IPS DF 6.9 (cell line): ENCODE data around the gene SLC8A2.
A peak's percentile ranks its signal among the peaks of the same experiment; 100 is the strongest.

ENCODE experiments used
- DNase-seq: peaks from one replicate; pipeline ENCODE4 v3.0.0-alpha.2; 2013; ENCODE audit warnings: low read depth, low spot score
- H3K27ac ChIP-seq: one replicate; pipeline ENCODE4 v1.5.1; 2013; ENCODE audit warnings: low read length, control low read depth
- H3K27me3 ChIP-seq: 2 replicates; pipeline ENCODE4 v1.6.1; 2013; ENCODE audit warnings: mild to moderate bottlenecking, low read length; ENCODE audit not compliant: control insufficient read depth, insufficient read depth
- H3K36me3 ChIP-seq: 2 replicates; pipeline ENCODE4 v1.6.1; 2013; ENCODE audit warnings: low read length; ENCODE audit not compliant: control insufficient read depth, insufficient read depth
- H3K4me1 ChIP-seq: 2 replicates; pipeline ENCODE4 v1.6.1; 2013; ENCODE audit warnings: low read length; ENCODE audit not compliant: control insufficient read depth, insufficient read depth
- H3K4me3 ChIP-seq: 2 replicates; pipeline ENCODE4 v1.5.1; 2013; ENCODE audit warnings: mild to moderate bottlenecking, low read length
- H3K9me3 ChIP-seq: 2 replicates; pipeline ENCODE4 v1.6.1; 2013; ENCODE audit warnings: low read length, inconsistent platforms; ENCODE audit not compliant: control insufficient read depth, insufficient read depth
- WGBS: extraction: QIAGEN DNeasy Blood & Tissue Kit; methylation state at CpG from one replicate; pipeline ENCODE4 v1.1.7; 2013; ENCODE audit warnings: mixed read lengths, missing lambda C conversion rate; ENCODE audit not compliant: insufficient read length, insufficient coverage; 5-methylcytosine and 5-hydroxymethylcytosine counted together

The SLC8A2 gene

DNA sequence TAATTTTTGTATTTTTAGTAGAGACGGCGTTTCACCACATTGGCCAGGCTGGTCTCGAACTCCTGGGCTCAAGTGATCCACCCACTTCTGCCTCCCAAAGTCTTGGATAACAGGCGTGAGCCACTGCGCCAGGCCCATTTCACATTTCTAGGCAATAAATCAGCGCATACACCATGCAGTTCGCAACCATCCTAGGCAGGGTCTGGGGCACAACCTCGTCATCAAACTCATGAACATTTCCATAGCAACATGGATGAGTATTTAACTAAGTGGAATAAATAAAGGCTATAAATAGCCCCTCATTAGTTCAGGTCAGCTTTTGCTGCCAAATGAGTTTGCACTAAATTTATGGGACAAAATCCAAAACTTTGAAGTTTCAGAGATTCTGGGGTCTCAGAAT lies 60.6 kb downstream of the SLC8A2 start:
- no peaks in the 10 kb centered on the region for H3K9me3 ChIP-seq
- no CpG with 5 or more reads among the region's 8 CpGs for WGBS
- H3K4me3 ChIP-seq, result no peak overlapping the region
- H3K27ac ChIP-seq, result no peak overlapping the region
- no peak for DNase-seq
- H3K4me1 ChIP-seq, result no peaks in the 10 kb centered on the region
- peaks cover 8% of the 10 kb centered on the region for H3K36me3 ChIP-seq
- peaks cover under 1% of the 10 kb centered on the region; the same call in 1 of the 2 replicates for H3K27me3 ChIP-seq

DNA sequence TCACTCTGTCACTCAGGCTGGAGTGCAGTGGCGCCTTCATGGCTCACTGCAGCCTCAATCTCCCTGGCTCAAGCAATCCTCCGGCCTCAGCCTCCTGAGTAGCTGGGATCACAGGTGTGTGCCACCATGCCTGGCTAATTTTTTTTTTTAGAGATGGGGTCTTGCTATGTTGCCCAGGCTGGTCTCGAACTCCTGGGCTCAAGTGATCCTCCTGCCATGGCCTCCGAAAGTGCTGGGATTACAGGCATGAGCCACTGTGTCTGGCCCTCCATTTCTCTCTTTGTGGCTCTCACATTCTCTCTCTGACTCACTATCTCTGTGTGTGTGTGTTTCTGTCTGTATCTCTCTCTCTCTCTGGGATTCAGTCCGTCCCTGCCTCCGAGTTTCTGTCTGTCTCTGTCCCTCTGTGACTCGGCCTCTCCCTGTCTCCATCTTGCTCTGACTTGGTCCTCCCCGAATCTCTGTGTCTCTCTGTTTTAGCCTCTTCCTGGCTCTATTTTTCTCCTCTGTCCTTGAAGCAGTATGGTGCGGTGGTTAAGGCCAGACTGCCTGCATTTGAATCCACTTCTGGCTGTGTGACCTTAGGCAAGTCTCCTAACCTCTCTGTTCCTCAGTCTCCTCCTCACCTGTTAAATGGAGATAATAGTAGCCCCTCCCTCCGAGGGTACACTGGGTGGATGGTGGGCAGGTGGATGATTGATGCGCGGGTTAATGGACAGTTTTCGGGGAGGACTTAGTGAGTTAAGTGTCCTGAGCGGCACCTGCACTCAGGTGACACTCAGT lies 63.3 kb downstream of the SLC8A2 start:
- Histone ChIP-seq H3K27me3 (no peaks in the 10 kb centered on the region), H3K27ac (no peak overlapping the region), H3K4me1 (no peaks in the 10 kb centered on the region), H3K4me3 (no peak overlapping the region), H3K9me3 (no peaks in the 10 kb centered on the region), H3K36me3 (no peaks in the 10 kb centered on the region)
- DNase-seq, result no peak
- WGBS, result no CpG with 5 or more reads among the region's 14 CpGs

DNA sequence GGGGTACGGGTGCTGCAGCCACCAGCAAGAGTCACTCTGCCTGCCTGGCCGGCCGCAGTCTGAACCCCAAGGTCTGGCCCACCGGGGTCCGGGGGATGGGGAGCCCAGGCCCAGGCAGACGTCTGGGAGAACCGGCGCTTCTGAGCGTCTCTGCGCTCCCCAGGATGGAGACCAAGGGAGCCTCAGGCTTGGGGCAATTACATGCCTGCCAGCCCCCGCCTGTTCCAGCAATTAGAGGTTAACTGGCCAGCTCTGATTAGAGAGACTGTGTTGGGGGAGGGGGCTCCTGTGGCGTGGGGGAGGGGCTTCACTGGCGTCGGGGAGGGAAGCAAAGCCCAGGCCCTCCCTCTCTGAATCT lies 64.3 kb downstream of the SLC8A2 start:
- no peak for DNase-seq
- WGBS, result no CpG with 5 or more reads among the region's 14 CpGs
- Histone ChIP-seq H3K9me3 (no peaks in the 10 kb centered on the region), H3K27me3 (no peaks in the 10 kb centered on the region), H3K27ac (no peak overlapping the region), H3K4me1 (no peaks in the 10 kb centered on the region), H3K36me3 (no peaks in the 10 kb centered on the region), H3K4me3 (peak overlapping the region; percentile 10; the same call in 1 of the 2 replicates)

DNA sequence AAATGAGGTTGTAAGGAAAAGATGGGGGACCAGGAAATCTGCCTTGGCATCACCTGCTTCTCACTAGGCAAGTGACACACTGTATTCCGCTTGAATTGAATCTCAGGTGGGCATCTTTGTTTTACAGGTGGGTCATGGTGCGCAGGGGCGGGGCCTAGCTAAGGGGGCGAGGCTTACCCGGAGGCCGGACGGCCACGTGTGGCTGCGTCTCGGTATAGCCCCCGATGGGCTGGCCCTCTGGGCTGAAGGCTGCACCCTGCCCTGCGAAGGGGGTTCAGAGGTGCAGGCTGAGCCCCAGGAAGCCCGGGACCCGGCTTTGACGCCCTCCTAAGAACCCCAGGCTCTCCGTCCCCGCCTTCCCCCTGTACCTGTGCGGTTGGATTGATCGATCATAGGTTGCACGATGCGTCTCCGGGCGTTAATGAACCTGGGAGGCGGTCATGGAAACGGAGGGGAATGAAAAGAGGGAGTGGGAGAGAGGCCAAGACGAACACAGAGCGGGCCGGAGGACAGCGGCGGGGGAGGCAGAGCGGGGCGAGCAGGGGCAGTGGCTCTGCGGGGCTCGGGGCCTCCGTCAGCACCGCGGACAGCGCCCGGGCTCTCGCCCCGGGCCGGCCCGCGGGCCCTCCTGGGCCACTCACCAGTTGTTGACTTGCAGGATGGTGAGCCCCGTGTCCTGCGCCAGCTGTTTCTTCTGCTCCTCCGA lies 64.8 kb downstream of the SLC8A2 start:
- Histone ChIP-seq H3K4me1 (no peaks in the 10 kb centered on the region), H3K27me3 (no peaks in the 10 kb centered on the region)

DNA sequence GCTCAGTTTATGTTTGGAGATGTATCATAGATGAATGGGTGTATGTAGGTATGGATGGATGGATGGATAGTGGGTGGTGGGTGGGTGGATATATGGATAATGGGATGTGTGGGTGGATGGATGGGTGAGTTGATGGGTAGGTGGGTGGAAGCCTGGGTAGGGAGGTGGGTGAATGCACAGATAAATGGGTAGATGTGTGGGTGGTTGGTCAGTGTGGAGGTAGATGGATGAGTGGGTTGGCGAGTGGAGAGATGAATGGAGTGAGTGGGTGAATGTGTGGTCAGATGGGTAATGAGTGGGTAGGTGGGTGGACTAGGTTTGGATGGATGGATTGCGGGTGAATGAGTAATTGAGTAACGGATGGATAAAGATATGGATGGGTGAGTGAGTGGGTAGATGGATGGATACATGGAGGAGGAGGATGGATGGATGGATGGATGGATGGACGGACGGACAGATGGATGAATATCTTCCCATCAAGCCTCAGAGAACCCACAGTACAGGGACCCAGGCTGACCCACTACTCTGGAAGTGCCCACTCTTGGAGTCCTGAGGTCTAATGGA lies 65.8 kb downstream of the SLC8A2 start:
- H3K9me3 ChIP-seq, result no peaks in the 10 kb centered on the region
- no peak overlapping the region for H3K27ac ChIP-seq
- no peaks in the 10 kb centered on the region for H3K36me3 ChIP-seq
- DNase-seq, result no peak
- H3K27me3 ChIP-seq, result no peaks in the 10 kb centered on the region
- 100% methylated on average over 3 of the region's 5 CpGs for WGBS
- H3K4me1 ChIP-seq, result no peaks in the 10 kb centered on the region
- no peak overlapping the region for H3K4me3 ChIP-seq

More for the DNA sequence above, 64.8 kb downstream of the SLC8A2 start:
- Histone ChIP-seq H3K4me3 (peak overlapping the region; percentile 21; the same call in 1 of the 2 replicates), H3K36me3 (no peaks in the 10 kb centered on the region), H3K9me3 (no peaks in the 10 kb centered on the region), H3K27ac (no peak overlapping the region)
- no peak for DNase-seq
- no CpG with 5 or more reads among the region's 47 CpGs for WGBS

DNA sequence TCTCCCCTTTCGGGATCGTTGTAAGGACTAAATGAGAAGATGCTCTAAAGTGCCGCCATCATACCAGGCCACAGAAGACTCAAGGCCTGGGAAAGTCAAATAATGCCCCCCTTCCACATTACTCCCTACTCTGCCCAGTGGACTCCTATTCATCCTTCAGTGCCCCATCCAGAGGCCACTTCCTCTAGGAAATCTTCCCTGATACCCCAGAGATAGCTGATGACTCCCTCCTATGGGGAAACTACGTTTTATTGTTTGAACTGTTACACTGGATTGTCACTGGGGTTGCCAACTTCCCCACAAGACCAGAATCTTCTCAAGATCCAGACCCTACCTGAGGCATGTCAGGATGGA lies 66.5 kb downstream of the SLC8A2 start:
- no peaks in the 10 kb centered on the region for H3K27me3 ChIP-seq
- DNase-seq, result no peak
- no peak overlapping the region for H3K4me3 ChIP-seq
- no peak overlapping the region for H3K27ac ChIP-seq
- H3K9me3 ChIP-seq, result no peaks in the 10 kb centered on the region
- no CpG with 5 or more reads among the region's 4 CpGs for WGBS
- no peaks in the 10 kb centered on the region for H3K36me3 ChIP-seq
- H3K4me1 ChIP-seq, result no peaks in the 10 kb centered on the region

DNA sequence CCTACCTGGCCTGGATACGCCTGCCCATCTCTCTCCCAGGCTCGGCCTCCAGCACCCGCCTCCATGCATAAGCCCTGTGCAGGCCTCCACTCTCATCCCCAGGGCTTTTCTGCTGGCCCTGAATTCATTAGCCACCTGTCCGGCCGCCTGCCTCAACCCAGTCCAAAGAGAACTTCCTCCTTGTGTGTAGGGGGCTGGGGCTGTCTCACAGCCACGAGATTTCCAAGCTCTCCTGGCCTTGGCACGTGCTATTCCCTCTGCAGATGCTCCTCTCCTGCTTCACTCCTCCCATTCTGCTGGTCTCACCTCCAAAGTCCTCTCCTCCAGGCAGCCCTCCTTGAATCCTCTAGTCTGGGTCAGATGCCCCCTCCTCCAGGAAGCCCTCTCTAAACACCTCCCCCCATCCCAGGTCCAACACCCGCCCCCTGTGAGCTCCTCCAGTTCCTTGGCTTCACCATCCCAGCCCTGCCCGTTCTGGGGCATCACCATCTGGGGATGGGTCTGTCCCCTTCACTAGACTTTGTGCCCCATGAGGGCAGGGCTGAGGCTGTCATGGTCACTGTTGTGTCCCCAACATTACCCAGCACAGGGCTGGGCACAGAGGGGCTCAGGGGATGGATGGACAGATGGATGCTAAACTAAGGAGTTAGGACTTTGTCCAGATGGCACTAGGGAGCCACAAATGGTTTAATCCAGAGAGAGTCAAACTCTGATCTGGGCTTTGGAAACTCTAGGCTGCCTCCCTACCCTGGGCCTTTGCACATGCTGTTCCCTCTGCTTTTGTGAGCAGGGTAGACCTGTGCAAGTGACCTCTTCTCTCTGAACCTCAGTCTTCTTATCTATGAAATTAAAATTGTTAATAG lies 67.1 kb downstream of the SLC8A2 start:
- Histone ChIP-seq H3K27me3 (no peaks in the 10 kb centered on the region), H3K36me3 (no peaks in the 10 kb centered on the region)
- WGBS, result no CpG with 5 or more reads among the region's 9 CpGs

DNA sequence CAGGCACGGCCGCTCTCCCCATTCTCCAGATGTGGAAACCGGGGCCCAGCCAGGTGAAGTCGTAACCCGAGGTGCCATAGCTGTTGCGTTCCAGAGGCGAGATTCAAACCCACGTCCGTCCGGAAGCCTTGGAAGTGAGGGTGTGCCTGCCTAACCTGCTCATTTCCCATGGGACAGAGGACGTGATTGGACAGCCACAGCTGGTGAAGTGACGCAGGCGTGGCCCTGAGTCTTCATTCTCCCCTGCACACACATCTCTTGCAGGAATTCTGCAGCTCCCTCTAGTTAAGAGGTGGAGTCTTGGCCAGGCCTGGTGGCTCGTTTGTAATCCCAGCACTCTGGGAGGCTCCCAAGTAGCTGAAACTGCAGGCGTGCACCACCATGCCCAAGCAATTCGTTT lies 69.2 kb downstream of the SLC8A2 start:
- no CpG with 5 or more reads among the region's 16 CpGs for WGBS
- no peak for DNase-seq

More for the DNA sequence above, 67.1 kb downstream of the SLC8A2 start:
- Histone ChIP-seq H3K4me3 (no peak overlapping the region), H3K4me1 (no peaks in the 10 kb centered on the region), H3K27ac (no peak overlapping the region), H3K9me3 (no peaks in the 10 kb centered on the region)
- DNase-seq, result no peak

DNA sequence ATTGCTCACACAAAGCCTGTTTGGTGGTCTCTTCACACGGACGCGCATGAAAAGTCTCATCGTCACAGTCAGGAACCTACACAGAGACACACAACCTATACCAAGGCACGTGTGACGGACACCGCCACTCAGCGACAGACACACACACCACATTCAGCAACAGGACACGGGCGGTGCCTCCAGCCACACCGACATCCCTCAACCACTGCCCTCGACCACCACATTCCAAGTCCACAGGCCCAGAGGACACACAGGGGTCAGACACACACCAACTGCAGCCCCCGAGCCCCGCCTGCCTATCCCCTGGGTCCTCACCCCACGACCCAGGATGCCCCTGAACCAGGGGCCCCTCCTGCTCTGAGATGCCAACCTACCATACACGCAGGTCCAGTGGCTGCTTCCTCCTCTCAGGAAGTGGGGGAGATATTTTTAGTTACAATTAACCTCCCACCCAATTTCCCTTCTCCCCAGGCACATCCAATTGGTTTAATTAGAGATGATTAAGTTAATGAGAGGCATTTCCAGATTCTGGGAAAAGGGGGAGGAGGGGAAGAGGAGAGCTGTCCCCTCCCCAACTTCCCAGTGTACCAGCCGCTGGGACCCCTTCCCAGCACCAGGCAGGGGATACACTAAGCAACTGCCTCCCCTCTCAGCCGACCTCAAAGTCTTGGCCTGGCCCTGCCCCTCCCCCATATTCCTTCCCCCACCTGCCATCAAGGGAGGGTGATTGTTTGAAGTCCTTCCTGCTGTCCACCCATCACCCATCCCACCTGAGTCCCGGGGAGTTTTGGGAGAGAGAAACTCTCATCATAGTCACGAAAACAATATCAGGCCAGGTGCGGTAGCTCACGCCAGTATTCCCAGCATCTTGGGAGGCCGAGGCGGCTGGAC lies 72.7 kb downstream of the SLC8A2 start:
- H3K27ac ChIP-seq, result no peak overlapping the region

More for the DNA sequence above, 69.2 kb downstream of the SLC8A2 start:
- peaks cover 3% of the 10 kb centered on the region; the same call in 1 of the 2 replicates for H3K4me1 ChIP-seq
- no peaks in the 10 kb centered on the region for H3K9me3 ChIP-seq
- H3K27ac ChIP-seq, result no peak overlapping the region
- no peaks in the 10 kb centered on the region for H3K27me3 ChIP-seq
- H3K36me3 ChIP-seq, result no peaks in the 10 kb centered on the region
- H3K4me3 ChIP-seq, result no peak overlapping the region

More for the DNA sequence above, 72.7 kb downstream of the SLC8A2 start:
- Histone ChIP-seq H3K27me3 (no peaks in the 10 kb centered on the region), H3K4me1 (peaks cover 3% of the 10 kb centered on the region; the same call in 1 of the 2 replicates), H3K4me3 (no peak overlapping the region), H3K9me3 (no peaks in the 10 kb centered on the region), H3K36me3 (no peaks in the 10 kb centered on the region)
- no CpG with 5 or more reads among the region's 24 CpGs for WGBS
- DNase-seq, result no peak
